Gastrocnemius medialis (tissue), 4 donors: ENCODE data around the gene ARFGEF3.

ENCODE experiments used
- POLR2A ChIP-seq, 2 donors: fragments of 450-650 bp; IDR thresholded peaks; one replicate each; pipeline ENCODE4 v1.6.1; 2017; ENCODE audit warnings: antibody characterized with exemption in 2 of 2, mild to moderate bottlenecking in 2 of 2, moderate library complexity in 2 of 2
- TF ChIP-seq, protein P1 (sequence below), 5 experiments: fragments of 450-650 bp in 3 of 5; fragments of 200-600 bp in 2 of 5; sonication (generic) in 2 of 5; IDR thresholded peaks in 4 of 5; conservative IDR thresholded peaks in 1 of 5; 1 replicate in 4 of 5; 2 replicates in 1 of 5; pipeline ENCODE4 v1.5.1; 2016 to 2019; ENCODE audit warnings: antibody characterized with exemption in 5 of 5, mild to moderate bottlenecking in 3 of 5, moderate library complexity in 3 of 5

DNA sequence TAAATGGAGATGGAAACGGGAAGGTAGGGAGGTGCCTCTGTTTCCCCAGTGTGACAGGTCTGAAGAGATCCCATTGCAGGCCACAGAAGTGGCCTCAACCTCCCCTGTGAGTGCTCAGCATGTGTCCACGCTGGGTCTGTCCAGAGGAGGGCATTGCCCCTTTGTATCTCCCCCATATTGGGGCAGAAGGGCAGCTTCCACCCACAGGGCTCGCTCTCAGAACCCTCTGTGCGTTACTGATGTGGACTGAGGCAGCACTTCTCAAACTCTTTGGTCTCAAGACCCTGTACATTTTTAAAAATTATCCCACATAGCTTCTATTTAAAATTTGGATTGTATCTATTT lies 22.0 kb downstream of the ARFGEF3 start:
- TF ChIP-seq, protein P1, sequence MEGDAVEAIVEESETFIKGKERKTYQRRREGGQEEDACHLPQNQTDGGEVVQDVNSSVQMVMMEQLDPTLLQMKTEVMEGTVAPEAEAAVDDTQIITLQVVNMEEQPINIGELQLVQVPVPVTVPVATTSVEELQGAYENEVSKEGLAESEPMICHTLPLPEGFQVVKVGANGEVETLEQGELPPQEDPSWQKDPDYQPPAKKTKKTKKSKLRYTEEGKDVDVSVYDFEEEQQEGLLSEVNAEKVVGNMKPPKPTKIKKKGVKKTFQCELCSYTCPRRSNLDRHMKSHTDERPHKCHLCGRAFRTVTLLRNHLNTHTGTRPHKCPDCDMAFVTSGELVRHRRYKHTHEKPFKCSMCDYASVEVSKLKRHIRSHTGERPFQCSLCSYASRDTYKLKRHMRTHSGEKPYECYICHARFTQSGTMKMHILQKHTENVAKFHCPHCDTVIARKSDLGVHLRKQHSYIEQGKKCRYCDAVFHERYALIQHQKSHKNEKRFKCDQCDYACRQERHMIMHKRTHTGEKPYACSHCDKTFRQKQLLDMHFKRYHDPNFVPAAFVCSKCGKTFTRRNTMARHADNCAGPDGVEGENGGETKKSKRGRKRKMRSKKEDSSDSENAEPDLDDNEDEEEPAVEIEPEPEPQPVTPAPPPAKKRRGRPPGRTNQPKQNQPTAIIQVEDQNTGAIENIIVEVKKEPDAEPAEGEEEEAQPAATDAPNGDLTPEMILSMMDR (IDR thresholded peaks at IDR 0.05 in 4 of 5, conservative IDR thresholded peaks at IDR 0.05 in 1 of 5) = no peak
- no peak for TF ChIP-seq POLR2A (IDR thresholded peaks at IDR 0.05)
